Retinal pigment epithelial cell (primary cell): ENCODE measurements around the gene TRAF7.

ENCODE experiments used
- DNase-seq: peaks from one replicate; pipeline ENCODE4 v3.0.0-alpha.2; 2010; ENCODE audit warnings: low read depth
- H3K4me3 ChIP-seq: 2 replicates; pipeline ENCODE4 v1.5.1; 2011; ENCODE audit warnings: mild to moderate bottlenecking, low read length, control low read depth, moderate library complexity
- TF ChIP-seq, protein P1 (sequence below): conservative IDR thresholded peaks from 2 replicates; pipeline ENCODE4 v1.5.1; 2011; ENCODE audit warnings: low read depth, low read length, control low read depth, inconsistent platforms

The TRAF7 gene

DNA sequence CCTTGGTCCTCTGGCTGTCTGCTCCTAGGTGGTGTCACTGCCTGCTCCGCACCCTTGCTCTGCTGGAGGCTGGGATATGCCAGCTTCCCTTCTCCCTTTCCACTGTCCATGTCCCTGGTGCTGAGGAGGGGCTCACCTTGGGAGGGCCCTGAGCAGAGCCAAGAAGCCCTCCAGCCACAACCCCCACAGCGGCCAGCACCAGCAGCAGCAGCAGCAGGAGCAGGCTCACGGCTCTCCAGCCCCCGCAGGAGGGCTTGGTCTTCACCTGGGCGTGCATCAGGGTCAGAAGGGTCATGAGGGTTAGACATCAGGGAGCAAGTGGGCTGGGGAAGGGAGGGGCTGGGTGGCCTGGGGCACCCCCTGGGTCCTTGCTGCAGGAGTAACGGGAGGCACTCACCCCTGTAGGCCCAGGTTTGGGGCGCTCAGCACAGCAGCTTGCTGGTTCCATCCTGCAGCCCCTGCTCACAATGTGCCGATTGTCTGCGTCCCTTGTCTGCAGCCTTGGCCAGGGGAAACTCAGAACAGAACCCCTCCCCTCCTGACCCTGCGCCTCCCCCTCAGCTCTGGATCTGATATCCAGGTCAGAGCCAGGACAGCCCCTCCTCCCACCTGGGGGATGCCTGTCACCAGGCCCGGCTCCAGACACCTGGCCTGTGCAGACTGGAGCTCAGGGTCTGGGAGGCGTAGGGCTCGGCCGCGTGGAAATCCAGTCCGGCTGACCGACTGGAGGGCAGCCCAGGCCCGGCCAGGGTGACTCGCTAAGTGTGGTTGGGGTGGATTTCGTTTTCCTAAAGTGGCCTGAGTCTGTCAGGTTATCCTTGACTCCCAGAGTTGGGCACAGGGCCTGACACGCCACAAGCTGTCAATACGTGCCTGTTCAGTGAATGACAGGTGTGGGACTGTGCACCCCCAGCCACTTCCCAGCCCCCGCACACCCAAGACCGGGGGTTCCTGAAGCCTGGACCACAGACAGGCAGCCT is 55.1 kb downstream of the TRAF7 start, which contains the start of gene BRICD5:
TSS of gene BRICD5 (minus strand) at position 478 of the 980 bp plus-strand sequence. CDS start at position 448, 30 bp downstream.
- H3K4me3 ChIP-seq: no peak within 1 kb of the TSS
- no peak for DNase-seq
- TF ChIP-seq, protein P1, sequence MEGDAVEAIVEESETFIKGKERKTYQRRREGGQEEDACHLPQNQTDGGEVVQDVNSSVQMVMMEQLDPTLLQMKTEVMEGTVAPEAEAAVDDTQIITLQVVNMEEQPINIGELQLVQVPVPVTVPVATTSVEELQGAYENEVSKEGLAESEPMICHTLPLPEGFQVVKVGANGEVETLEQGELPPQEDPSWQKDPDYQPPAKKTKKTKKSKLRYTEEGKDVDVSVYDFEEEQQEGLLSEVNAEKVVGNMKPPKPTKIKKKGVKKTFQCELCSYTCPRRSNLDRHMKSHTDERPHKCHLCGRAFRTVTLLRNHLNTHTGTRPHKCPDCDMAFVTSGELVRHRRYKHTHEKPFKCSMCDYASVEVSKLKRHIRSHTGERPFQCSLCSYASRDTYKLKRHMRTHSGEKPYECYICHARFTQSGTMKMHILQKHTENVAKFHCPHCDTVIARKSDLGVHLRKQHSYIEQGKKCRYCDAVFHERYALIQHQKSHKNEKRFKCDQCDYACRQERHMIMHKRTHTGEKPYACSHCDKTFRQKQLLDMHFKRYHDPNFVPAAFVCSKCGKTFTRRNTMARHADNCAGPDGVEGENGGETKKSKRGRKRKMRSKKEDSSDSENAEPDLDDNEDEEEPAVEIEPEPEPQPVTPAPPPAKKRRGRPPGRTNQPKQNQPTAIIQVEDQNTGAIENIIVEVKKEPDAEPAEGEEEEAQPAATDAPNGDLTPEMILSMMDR: no peak

DNA sequence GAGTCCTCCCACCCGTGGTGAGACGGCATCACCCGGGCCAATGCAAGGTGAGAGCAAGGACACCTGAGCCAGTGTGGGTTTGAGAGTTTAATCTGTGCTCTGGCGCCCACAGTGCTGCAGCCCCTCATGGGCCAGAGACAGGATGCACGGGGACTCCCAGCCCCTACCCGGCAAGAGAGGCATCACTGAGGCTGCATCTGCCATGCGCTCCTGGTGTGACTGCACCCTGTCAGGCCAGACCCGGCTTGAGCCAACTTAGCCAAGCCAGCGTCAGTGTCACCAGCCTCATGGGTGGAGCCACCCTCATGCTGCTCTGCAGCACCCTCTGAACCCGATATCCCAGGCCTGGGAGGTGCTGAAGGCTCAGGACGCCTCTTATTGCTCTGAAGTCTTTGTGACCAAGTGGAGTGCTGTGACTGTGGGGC is 56.4 kb downstream of the TRAF7 start:
- no peak overlapping the region for H3K4me3 ChIP-seq
- no peak for DNase-seq
- TF ChIP-seq, protein P1: no peak

DNA sequence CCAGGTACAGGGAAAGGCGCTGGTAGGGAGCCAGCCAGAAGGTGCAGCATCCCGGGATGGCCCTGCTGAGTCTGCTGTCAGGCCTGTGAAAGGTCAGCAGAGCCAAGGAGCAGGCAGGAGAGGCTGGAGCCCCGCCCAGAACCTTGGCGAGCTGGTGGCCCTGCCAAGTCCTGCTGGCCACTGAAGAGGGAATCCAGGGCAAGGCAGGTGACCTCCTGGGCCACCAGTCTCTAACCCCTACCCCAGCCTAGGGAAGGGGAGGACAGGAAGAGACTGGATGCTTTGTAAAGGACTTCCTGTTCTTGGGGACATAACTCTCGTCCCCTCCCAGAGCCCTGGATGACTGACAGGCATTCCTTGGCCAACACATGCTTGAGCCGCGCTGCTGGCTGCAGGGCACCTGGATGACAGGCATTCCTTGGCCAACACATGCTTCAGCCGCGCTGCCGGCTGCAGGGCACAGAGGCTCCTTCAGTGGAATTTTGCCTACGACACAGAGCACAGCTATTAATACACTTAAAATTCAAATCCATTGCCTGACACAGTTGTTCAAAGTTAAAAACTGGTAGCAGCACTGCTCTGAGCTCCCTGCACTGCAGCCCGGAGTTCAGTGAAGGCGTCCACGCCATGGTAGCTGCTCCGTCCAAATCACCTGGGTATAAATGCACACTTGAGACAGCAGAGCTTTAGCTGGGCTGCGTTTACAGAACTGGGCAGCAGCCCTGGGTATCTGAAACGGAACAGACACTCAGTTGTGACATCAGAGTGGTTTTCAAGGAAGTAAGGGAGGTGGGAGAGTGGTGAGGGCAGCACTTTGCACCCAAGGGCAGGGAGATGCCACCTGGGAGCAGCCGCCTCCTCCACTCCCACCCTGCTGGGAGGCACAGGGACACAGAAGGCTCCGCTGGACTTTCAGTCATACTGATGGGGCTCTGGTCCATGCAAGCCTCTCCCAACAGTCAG is 57.1 kb downstream of the TRAF7 start:
- peak overlapping the region; percentile 52 for H3K4me3 ChIP-seq
- no peak for DNase-seq
- TF ChIP-seq, protein P1: no peak

DNA sequence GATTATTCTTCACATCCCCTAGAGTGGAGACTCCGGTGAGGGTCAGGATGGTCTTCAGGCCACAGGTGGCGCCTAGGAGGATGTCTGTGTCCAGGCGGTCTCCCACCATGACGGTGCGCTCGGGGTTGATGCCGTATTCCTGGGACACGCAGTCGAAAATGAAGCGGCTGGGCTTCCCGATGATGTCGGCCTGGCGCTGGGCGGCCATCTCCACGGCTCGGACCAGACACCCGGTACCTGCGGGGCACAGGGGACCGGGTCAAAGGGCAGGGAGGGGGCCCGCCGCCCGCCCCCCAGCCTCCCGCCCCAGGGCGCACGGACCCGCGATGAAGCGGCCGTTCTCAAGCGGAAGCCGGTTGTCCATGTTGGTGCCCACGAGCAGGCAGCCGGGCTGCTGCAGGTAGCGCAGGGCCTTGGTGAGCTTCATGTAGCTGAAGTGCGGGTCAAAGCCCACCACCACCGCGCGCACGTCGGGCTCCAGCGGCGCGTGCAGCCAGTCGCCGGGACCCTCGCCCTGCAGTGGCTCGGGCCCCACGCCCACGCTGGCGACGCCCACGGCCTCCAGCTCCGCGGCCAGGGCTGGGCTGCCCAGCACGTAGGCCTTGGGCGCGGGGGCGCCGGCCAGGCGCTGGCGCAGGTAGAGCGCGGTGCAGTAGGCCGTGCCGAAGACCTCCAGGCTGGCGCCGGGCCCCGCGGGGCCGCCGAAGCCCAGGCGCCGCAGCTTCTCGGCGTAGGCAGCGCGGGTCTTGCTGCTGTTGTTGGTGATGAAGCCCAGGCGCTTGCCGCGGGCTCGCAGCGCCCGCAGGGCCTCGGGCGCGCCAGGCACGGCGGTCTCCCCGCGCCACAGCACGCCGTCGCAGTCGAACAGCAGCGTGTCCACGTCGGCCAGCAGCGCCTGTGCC is 58.5 kb downstream of the TRAF7 start:
- peak overlapping the region; percentile 52 for H3K4me3 ChIP-seq
- TF ChIP-seq, protein P1: peak; percentile 7
- DNase-seq: no peak

DNA sequence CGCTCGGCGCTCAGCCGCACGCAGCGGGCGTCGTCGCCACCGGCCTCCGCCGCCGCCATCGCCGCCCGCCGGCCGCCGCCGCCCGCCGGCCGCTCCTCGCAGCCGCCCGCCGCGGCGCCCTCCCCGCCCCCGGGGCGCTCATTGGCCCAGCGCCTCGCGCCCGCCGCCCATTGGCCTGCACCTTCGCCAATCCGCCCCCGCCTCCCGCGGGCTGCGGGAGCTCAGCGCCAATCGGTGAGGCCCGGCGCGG is 59.1 kb downstream of the TRAF7 start, which contains the start of gene PGP:
TSS of gene PGP (minus strand) at position 122 of the 250 bp plus-strand sequence. CDS start at position 59, 63 bp downstream.
- TF ChIP-seq, protein P1: no peak
- H3K4me3 ChIP-seq: peak within 1 kb of the TSS; percentile 79
- no peak for DNase-seq

DNA sequence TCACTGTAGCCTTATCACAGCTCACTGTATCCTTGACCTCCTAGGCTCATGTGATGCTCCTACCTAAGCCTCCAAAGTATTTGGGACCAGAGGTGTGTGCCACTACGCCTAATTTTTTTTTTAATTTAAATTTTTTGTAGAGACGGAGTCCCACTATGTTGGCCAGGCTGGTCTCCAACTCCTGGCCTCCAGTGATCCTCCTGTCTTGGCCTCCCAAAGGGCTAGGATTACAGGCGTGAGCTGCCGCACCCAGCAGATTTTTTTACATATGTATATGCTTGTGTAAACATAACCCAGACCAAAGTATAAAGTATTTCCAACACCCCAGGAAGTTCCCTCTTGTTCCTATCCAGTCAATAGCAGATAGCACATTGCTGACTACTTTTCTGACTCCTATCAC is 60.7 kb downstream of the TRAF7 start:
- TF ChIP-seq, protein P1: no peak
- H3K4me3 ChIP-seq: no peak overlapping the region
- no peak for DNase-seq
